IMR-90 (cell line): ENCODE results near the gene PITPNC1. TPM values are rescaled to one million over a fixed set of nuclear protein-coding genes. Genes with fewer than 3 reads are reported as not detected.

ENCODE experiments used
- ATAC-seq: fragments of 200-7000 bp; cut with Tn5 transposase; 2 replicates; pipeline ENCODE4 v1.9.1; 2020; ENCODE audit warnings: low read depth, mild to moderate bottlenecking, moderate library complexity
- BruUV-seq: library from RNA; stranded (reverse); fragments of 400-500 nt; replicated peaks from 2 replicates; lab custom pipeline; 2021; lab: Mats Ljungman, UMichigan
- CTCF ChIA-PET: fragments of 300-600 bp; formaldehyde crosslinking; extraction: SDS; loops from one replicate; lab custom pipeline; 2021; ENCODE audit warnings: antibody characterized with exemption; lab: Yijun Ruan, JAX
- POLR2A ChIA-PET: fragments of 300-600 bp; sonication (Branson Sonifier 250); formaldehyde crosslinking; loops from one replicate; lab custom pipeline; 2022; ENCODE audit warnings: antibody characterized with exemption; ENCODE audit not compliant: unreplicated experiment; lab: Charles Lee
- DNase-seq: peaks from one replicate; pipeline ENCODE4 v3.0.0; 2013
- H2AFZ ChIP-seq: replicated peaks from 2 replicates; pipeline ENCODE3; 2013; ENCODE audit warnings: low read length, mild to moderate bottlenecking; ENCODE audit not compliant: poor library complexity
- H2AK5ac ChIP-seq: 2 replicates; pipeline ENCODE4 v1.6.1; 2013; ENCODE audit warnings: low read depth, low read length, inconsistent platforms
- H2AK9ac ChIP-seq: replicated peaks from 2 replicates; pipeline ENCODE3; 2013; ENCODE audit warnings: mild to moderate bottlenecking, low read depth, low read length, moderate library complexity; ENCODE audit not compliant: poor library complexity
- H2BK120ac ChIP-seq: 2 replicates; pipeline ENCODE4 v1.6.1; 2013; ENCODE audit warnings: low read depth, low read length, inconsistent platforms
- H2BK15ac ChIP-seq: 3 replicates; pipeline ENCODE4 v1.6.1; 2013; ENCODE audit warnings: low read depth, low read length, inconsistent platforms
- H2BK20ac ChIP-seq: 2 replicates; pipeline ENCODE4 v1.6.1; 2013; ENCODE audit warnings: low read depth, mild to moderate bottlenecking, inconsistent platforms, low read length, moderate library complexity
- H2BK5ac ChIP-seq: 2 replicates; pipeline ENCODE4 v1.6.1; 2013; ENCODE audit warnings: mild to moderate bottlenecking, low read depth, low read length, inconsistent platforms; ENCODE audit not compliant: poor library complexity, severe bottlenecking
- H3K14ac ChIP-seq: replicated peaks from 2 replicates; pipeline ENCODE4 v1.6.1; 2013; ENCODE audit warnings: low read depth, low read length, inconsistent platforms
- H3K18ac ChIP-seq: 2 replicates; pipeline ENCODE4 v1.6.1; 2013; ENCODE audit warnings: low read depth, low read length, control low read depth
- H3K23ac ChIP-seq: 2 replicates; pipeline ENCODE4 v1.6.1; 2013; ENCODE audit warnings: low read depth, low read length, inconsistent platforms
- H3K27ac ChIP-seq: 2 replicates; pipeline ENCODE4 v1.5.1; 2013; ENCODE audit warnings: mild to moderate bottlenecking, control low read depth, low read length; ENCODE audit not compliant: insufficient read depth
- H3K27me3 ChIP-seq: 2 replicates; pipeline ENCODE4 v1.6.1; 2013; ENCODE audit warnings: low read length; ENCODE audit not compliant: control insufficient read depth, insufficient read depth
- H3K36me3 ChIP-seq: 2 replicates; pipeline ENCODE4 v1.6.1; 2013; ENCODE audit warnings: low read length, mixed read lengths; ENCODE audit not compliant: control insufficient read depth, insufficient read depth
- H3K4ac ChIP-seq: 2 replicates; pipeline ENCODE4 v1.6.1; 2013; ENCODE audit warnings: low read depth, low read length, inconsistent platforms
- H3K4me1 ChIP-seq: 2 replicates; pipeline ENCODE4 v1.6.1; 2013; ENCODE audit warnings: low read length, mixed read lengths; ENCODE audit not compliant: control insufficient read depth, insufficient read depth
- H3K4me2 ChIP-seq: 2 replicates; pipeline ENCODE4 v1.6.1; 2013; ENCODE audit warnings: low read depth, mild to moderate bottlenecking, control low read depth, low read length, moderate library complexity
- H3K4me3 ChIP-seq: 2 replicates; pipeline ENCODE4 v1.5.1; 2013; ENCODE audit warnings: low read depth, mild to moderate bottlenecking, control low read depth, low read length, moderate library complexity; ENCODE audit not compliant: insufficient read depth
- H3K56ac ChIP-seq: 2 replicates; pipeline ENCODE4 v1.6.1; 2013; ENCODE audit warnings: low read length, inconsistent platforms; ENCODE audit not compliant: insufficient read depth; ENCODE audit errors: extremely low read depth
- H3K79me1 ChIP-seq, 2 experiments: 2 replicates each; pipeline ENCODE4 v1.6.1; 2013; ENCODE audit warnings: low read length in 2 of 2, inconsistent platforms in 1 of 2, low read depth in 1 of 2
- H3K9ac ChIP-seq: 2 replicates; pipeline ENCODE4 v1.6.1; 2013; ENCODE audit warnings: low read depth, low read length, control low read depth
- H3K9me1 ChIP-seq: 2 replicates; pipeline ENCODE4 v1.6.1; 2013; ENCODE audit warnings: low read length, inconsistent platforms; ENCODE audit not compliant: insufficient read depth
- H3K9me3 ChIP-seq: 2 replicates; pipeline ENCODE4 v1.6.1; 2013; ENCODE audit warnings: low read length; ENCODE audit not compliant: control insufficient read depth, insufficient read depth
- H4K20me1 ChIP-seq: 2 replicates; pipeline ENCODE4 v1.6.1; 2013; ENCODE audit warnings: low read length, inconsistent platforms; ENCODE audit not compliant: insufficient read depth
- H4K5ac ChIP-seq: 2 replicates; pipeline ENCODE4 v1.6.1; 2013; ENCODE audit warnings: mild to moderate bottlenecking, low read depth, low read length, control low read depth
- H4K8ac ChIP-seq, 2 experiments: 2 replicates each; pipeline ENCODE4 v1.6.1; 2013; ENCODE audit warnings: low read depth in 2 of 2, low read length in 2 of 2, control low read depth in 1 of 2, inconsistent platforms in 1 of 2
- H4K91ac ChIP-seq: 2 replicates; pipeline ENCODE4 v1.6.1; 2013; ENCODE audit warnings: low read depth, low read length, inconsistent platforms; ENCODE audit not compliant: insufficient read depth
- FOS ChIP-seq: fragments of 150-350 bp; IDR thresholded peaks from 2 replicates; pipeline ENCODE4 v1.6.1; 2016; ENCODE audit warnings: low read depth, low read length
- NFE2L2 ChIP-seq: fragments of 150-350 bp; IDR thresholded peaks from 2 replicates; pipeline ENCODE4 v1.6.1; 2016; ENCODE audit warnings: low read depth, mild to moderate bottlenecking, low read length
- RCOR1 ChIP-seq: IDR thresholded peaks from 2 replicates; pipeline ENCODE4 v1.6.1; 2012; ENCODE audit warnings: mild to moderate bottlenecking, low read length, improper control_type of control experiment; ENCODE audit not compliant: insufficient replicate concordance
- SMC3 ChIP-seq: fragments of 150-350 bp; IDR thresholded peaks from 2 replicates; pipeline ENCODE4 v1.6.1; 2016; ENCODE audit warnings: low read depth, mild to moderate bottlenecking, antibody characterized with exemption, low read length, moderate library complexity
- USF2 ChIP-seq: fragments of 150-350 bp; IDR thresholded peaks from 2 replicates; pipeline ENCODE4 v1.6.1; 2017; ENCODE audit warnings: mild to moderate bottlenecking, antibody characterized with exemption, low read length, low read depth
- WGBS, 2 experiments: methylation state at CpG; one replicate each; pipeline versions ENCODE4 v1.1.5 to v1.1.7; 2013; ENCODE audit warnings: missing lambda C conversion rate in 2 of 2; ENCODE audit not compliant: insufficient read length in 1 of 2; ENCODE audit errors: extremely low coverage in 2 of 2; 5-methylcytosine and 5-hydroxymethylcytosine counted together
- dilution Hi-C: fragments of 300-500 bp; cut with HindIII; formaldehyde crosslinking; loops from one replicate; pipeline ENCODE4 v1.14.3; 2018; ENCODE audit warnings: low sequenced_read_pairs; ENCODE audit not compliant: unreplicated experiment
- in situ Hi-C: fragments of 300-500 bp; cut with MboI; formaldehyde crosslinking; loops from 3 replicates; pipeline ENCODE4 v1.14.3; 2019; ENCODE audit warnings: low sequenced_read_pairs, inconsistent platforms, mixed read lengths
- intact Hi-C: fragments of 100-400 bp; cut with micrococcal nuclease; formaldehyde crosslinking; loops from 2 replicates; pipeline ENCODE4 v1.10.0; 2022
- polyA plus RNA-seq, 3 experiments: library from polyadenylated mRNA; depleted of rRNA; stranded (reverse); fragments of >200 nt; gene quantifications; 2 replicates each; pipeline ENCODE4 v1.2.3, GENCODE V29; 2012; ENCODE audit warnings: low replicate concordance in 1 of 3
- total RNA-seq: library from RNA; depleted of rRNA; stranded (reverse); fragments of >200 nt; gene quantifications from 2 replicates; pipeline ENCODE4 v1.2.3, GENCODE V29; 2012

Gene PITPNC1
- total and polyA plus RNA-seq, 2 of the 4 experiments (the other 2 are of a cell fraction): 4.1 TPM

DNA sequence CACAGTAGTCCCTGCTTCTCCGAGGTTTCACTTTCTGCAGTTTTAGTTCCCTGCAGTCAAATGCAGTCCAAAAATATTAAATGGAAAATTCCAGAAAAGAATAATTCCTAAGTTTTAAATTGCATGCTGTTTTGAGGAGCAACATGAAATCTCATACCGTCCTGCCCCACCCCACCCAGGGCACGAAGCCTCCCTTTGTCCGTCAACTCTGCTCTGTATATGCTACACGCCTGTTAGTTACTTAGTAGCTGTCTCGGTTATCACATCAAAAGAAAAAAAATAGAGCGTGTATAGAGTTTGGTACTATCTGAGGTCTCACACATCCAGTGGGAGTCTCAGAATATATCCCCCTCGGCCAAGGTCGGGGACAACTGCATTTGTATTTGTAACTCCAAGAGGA, 211.2 kb downstream of the PITPNC1 start:
- in situ Hi-C loops (no loop called here), intact Hi-C loops (no loop called here), dilution Hi-C loops (no loop called here)
- H3K56ac ChIP-seq: no peak overlapping the region
- no peaks in the 10 kb centered on the region for H4K20me1 ChIP-seq
- H3K18ac ChIP-seq: no peak overlapping the region
- no peaks in the 10 kb centered on the region for H3K9me3 ChIP-seq
- H3K14ac ChIP-seq: no peak overlapping the region
- no peak for TF ChIP-seq RCOR1
- TF ChIP-seq NFE2L2: no peak
- TF ChIP-seq USF2: no peak
- no peak for TF ChIP-seq FOS
- no peak for TF ChIP-seq SMC3
- DNase-seq: no peak
- no peak for ATAC-seq
- no peak overlapping the region for H3K27ac ChIP-seq
- no peak overlapping the region for H4K5ac ChIP-seq
- H4K91ac ChIP-seq: no peak overlapping the region
- no peaks in the 10 kb centered on the region for H3K9me1 ChIP-seq
- H3K9ac ChIP-seq: no peak overlapping the region
- H3K4me3 ChIP-seq: no peak overlapping the region
- H2BK120ac ChIP-seq: no peak overlapping the region
- no peak overlapping the region for H4K8ac ChIP-seq
- no peaks in the 10 kb centered on the region for H3K79me1 ChIP-seq
- no peaks in the 10 kb centered on the region; the same call in 1 of the 2 replicates for H3K36me3 ChIP-seq
- H3K4me1 ChIP-seq: no peaks in the 10 kb centered on the region
- H2AK5ac ChIP-seq: no peak overlapping the region
- ChIA-PET POLR2A (no interaction called here), CTCF (no interaction called here)
- no CpG with 5 or more reads among the region's 9 CpGs for WGBS, 2 experiments
- H2AK9ac ChIP-seq: no peak overlapping the region
- BruUV-seq: no TSS peak
- H2BK5ac ChIP-seq: no peak overlapping the region
- H2BK20ac ChIP-seq: no peak overlapping the region
- H3K4ac ChIP-seq: no peak overlapping the region
- no peaks in the 10 kb centered on the region for H3K27me3 ChIP-seq
- H2BK15ac ChIP-seq: no peak overlapping the region
- H2AFZ ChIP-seq: no peak overlapping the region
- H3K23ac ChIP-seq: no peak overlapping the region
- no peak overlapping the region for H3K4me2 ChIP-seq
